Astrocyte (in vitro differentiated cells and primary cell): ENCODE results near the gene QSOX2.

Experiments
- CTCF ChIP-seq: IDR thresholded peaks from 2 replicates; pipeline ENCODE4 v1.5.1; 2011; ENCODE audit warnings: low read depth, mild to moderate bottlenecking, inconsistent platforms, low read length, moderate library complexity; ENCODE audit not compliant: insufficient read depth
- EZH2 ChIP-seq: IDR thresholded peaks from 2 replicates; pipeline ENCODE4 v1.6.1; 2012; ENCODE audit warnings: mild to moderate bottlenecking, low read length, inconsistent platforms; ENCODE audit not compliant: insufficient read depth

GRCh38 chr9:136289651-136290507 lies 44.3 kb upstream of the QSOX2 start:
- TF ChIP-seq CTCF = no peak
- no peak for TF ChIP-seq EZH2
